Lower lobe of right lung (tissue), 2 donors: ENCODE results near the gene NFIC. TPM values are rescaled to one million over a fixed set of nuclear protein-coding genes. Genes with fewer than 3 reads are reported as not detected.

Experiments used
- ATAC-seq, 2 donors: fragments of 200-7000 bp; cut with Tn5 transposase; one replicate each; pipeline ENCODE4 v1.9.1; 2020 to 2022; ENCODE audit warnings: mild to moderate bottlenecking in 2 of 2, moderate library complexity in 2 of 2
- DNase-seq: peaks from one replicate; pipeline ENCODE4 v3.0.0-alpha.2; 2020
- H3K27ac ChIP-seq: fragments of 200-600 bp; one replicate; pipeline ENCODE4 v1.8.0; 2022
- H3K27me3 ChIP-seq: fragments of 200-600 bp; one replicate; pipeline ENCODE4 v1.8.0; 2022; ENCODE audit warnings: low read depth
- H3K36me3 ChIP-seq: fragments of 200-600 bp; one replicate; pipeline ENCODE4 v1.8.0; 2022; ENCODE audit warnings: mild to moderate bottlenecking
- H3K4me1 ChIP-seq: fragments of 200-600 bp; one replicate; pipeline ENCODE4 v1.8.0; 2022
- H3K4me3 ChIP-seq: fragments of 200-600 bp; one replicate; pipeline ENCODE4 v1.8.0; 2022; ENCODE audit warnings: mild to moderate bottlenecking
- H3K9me3 ChIP-seq: fragments of 200-600 bp; one replicate; pipeline ENCODE4 v1.8.0; 2022
- CTCF ChIP-seq: fragments of 200-600 bp; IDR thresholded peaks from one replicate; pipeline ENCODE4 v1.8.0; 2022; ENCODE audit warnings: antibody characterized with exemption, mild to moderate bottlenecking
- intact Hi-C: fragments of 100-400 bp; cut with DNase I; formaldehyde crosslinking; loops from one replicate; pipeline ENCODE4 v1.11.0; 2022
- total RNA-seq: library from RNA; stranded (reverse); fragmentation: NEBNext Ultra II Directional; extraction: Animal tissue kit (Norgen Biotek cat#: 25700); gene quantifications from one replicate; pipeline ENCODE4 v1.2.1, GENCODE V29; 2021
- donor health status: DM: no; HTN: yes; CAD: no; lungs with severe emphysema.

NFIC gene
- total RNA-seq, 1 donor from 2014 or later, result 132 TPM

GRCh38 chr19:3411636-3412035 lies 45.3 kb downstream of the NFIC start:
- ATAC-seq (no peak), DNase-seq (no peak)
- no peaks in the 10 kb centered on the region for H3K27me3 ChIP-seq
- intact Hi-C loops, result no loop called here
- H3K4me3 ChIP-seq, result no peak overlapping the region
- H3K27ac ChIP-seq, result no peak overlapping the region
- H3K9me3 ChIP-seq, result no peaks in the 10 kb centered on the region
- TF ChIP-seq CTCF, result no peak
- H3K4me1 ChIP-seq, result peaks cover 28% of the 10 kb centered on the region
- peaks cover 17% of the 10 kb centered on the region for H3K36me3 ChIP-seq

- Histone ChIP-seq H3K4me3 (no peak overlapping the region), H3K4me1 (peaks cover 27% of the 10 kb centered on the region), H3K27me3 (no peaks in the 10 kb centered on the region), H3K36me3 (peaks cover 17% of the 10 kb centered on the region), H3K9me3 (no peaks in the 10 kb centered on the region), H3K27ac (no peak overlapping the region)
- ATAC-seq, result no peak
- no peak for DNase-seq
- intact Hi-C loops, result no loop called here
- no peak for TF ChIP-seq CTCF
These were observed 45.7 kb downstream of the NFIC start for GRCh38 chr19:3412066-3412465.

- Histone ChIP-seq H3K4me1 (peaks cover 12% of the 10 kb centered on the region), H3K27ac (no peak overlapping the region), H3K36me3 (peaks cover 12% of the 10 kb centered on the region), H3K27me3 (no peaks in the 10 kb centered on the region), H3K4me3 (no peak overlapping the region), H3K9me3 (no peaks in the 10 kb centered on the region)
- intact Hi-C loops, result no loop called here
- no peak for ATAC-seq
- TF ChIP-seq CTCF, result no peak
- DNase-seq, result no peak
These were observed 47.5 kb downstream of the NFIC start for GRCh38 chr19:3413796-3414327.

- Histone ChIP-seq H3K27ac (no peak overlapping the region), H3K9me3 (no peaks in the 10 kb centered on the region), H3K36me3 (peaks cover 12% of the 10 kb centered on the region), H3K4me1 (peaks cover 4% of the 10 kb centered on the region), H3K4me3 (no peak overlapping the region), H3K27me3 (no peaks in the 10 kb centered on the region)
- no peak for TF ChIP-seq CTCF
- DNase-seq (no peak), ATAC-seq (no peak)
- intact Hi-C loops, result no loop called here
These were observed 49.3 kb downstream of the NFIC start for GRCh38 chr19:3415695-3416094.

- Histone ChIP-seq H3K27ac (no peak overlapping the region), H3K36me3 (peaks cover 20% of the 10 kb centered on the region), H3K9me3 (no peaks in the 10 kb centered on the region), H3K27me3 (no peaks in the 10 kb centered on the region), H3K4me3 (no peak overlapping the region), H3K4me1 (peaks cover 4% of the 10 kb centered on the region)
- ATAC-seq (no peak), DNase-seq (no peak)
- intact Hi-C loops, result no loop called here
- no peak for TF ChIP-seq CTCF
These were observed 53.9 kb downstream of the NFIC start for GRCh38 chr19:3420244-3420755.
